Thyroid gland (tissue), 4 donors: Measurements from ENCODE around the gene CABP5.

Source experiments
- POLR2A ChIP-seq, 2 donors: fragments of 450-650 bp; IDR thresholded peaks; one replicate each; pipeline ENCODE4 v1.6.1; 2017; ENCODE audit warnings: antibody characterized with exemption in 2 of 2, mild to moderate bottlenecking in 2 of 2, moderate library complexity in 1 of 2
- TF ChIP-seq, protein P1 (sequence below), 6 experiments: fragments of 200-600 bp in 3 of 6; fragments of 450-650 bp in 3 of 6; sonication (generic) in 3 of 6; IDR thresholded peaks; one replicate each; pipeline ENCODE4 v1.5.1; 2016 to 2019; ENCODE audit warnings: antibody characterized with exemption in 6 of 6, mild to moderate bottlenecking in 2 of 6, inconsistent platforms in 1 of 6, moderate library complexity in 1 of 6

- TF ChIP-seq POLR2A (IDR thresholded peaks at IDR 0.05): no peak
- TF ChIP-seq, protein P1, sequence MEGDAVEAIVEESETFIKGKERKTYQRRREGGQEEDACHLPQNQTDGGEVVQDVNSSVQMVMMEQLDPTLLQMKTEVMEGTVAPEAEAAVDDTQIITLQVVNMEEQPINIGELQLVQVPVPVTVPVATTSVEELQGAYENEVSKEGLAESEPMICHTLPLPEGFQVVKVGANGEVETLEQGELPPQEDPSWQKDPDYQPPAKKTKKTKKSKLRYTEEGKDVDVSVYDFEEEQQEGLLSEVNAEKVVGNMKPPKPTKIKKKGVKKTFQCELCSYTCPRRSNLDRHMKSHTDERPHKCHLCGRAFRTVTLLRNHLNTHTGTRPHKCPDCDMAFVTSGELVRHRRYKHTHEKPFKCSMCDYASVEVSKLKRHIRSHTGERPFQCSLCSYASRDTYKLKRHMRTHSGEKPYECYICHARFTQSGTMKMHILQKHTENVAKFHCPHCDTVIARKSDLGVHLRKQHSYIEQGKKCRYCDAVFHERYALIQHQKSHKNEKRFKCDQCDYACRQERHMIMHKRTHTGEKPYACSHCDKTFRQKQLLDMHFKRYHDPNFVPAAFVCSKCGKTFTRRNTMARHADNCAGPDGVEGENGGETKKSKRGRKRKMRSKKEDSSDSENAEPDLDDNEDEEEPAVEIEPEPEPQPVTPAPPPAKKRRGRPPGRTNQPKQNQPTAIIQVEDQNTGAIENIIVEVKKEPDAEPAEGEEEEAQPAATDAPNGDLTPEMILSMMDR (IDR thresholded peaks at IDR 0.05): no peak
Observed at GRCh38 chr19:48023518-48023917, 20.4 kb downstream of the CABP5 start.
